BLaER1 (cell line): ENCODE results near the gene UBQLN4.

Experiments used
- H3K27ac ChIP-seq: shearing (Covaris generic); formaldehyde crosslinking; 2 replicates; pipeline ENCODE4 v1.8.1; 2022
- H3K27me3 ChIP-seq: shearing (Covaris generic); formaldehyde crosslinking; 2 replicates; pipeline ENCODE4 v1.8.1; 2022
- H3K36me3 ChIP-seq: shearing (Covaris generic); formaldehyde crosslinking; 2 replicates; pipeline ENCODE4 v1.8.1; 2022
- H3K4me1 ChIP-seq: shearing (Covaris generic); formaldehyde crosslinking; 2 replicates; pipeline ENCODE4 v1.8.1; 2022
- H3K4me2 ChIP-seq: shearing (Covaris generic); formaldehyde crosslinking; 2 replicates; pipeline ENCODE4 v1.8.1; 2022
- H3K4me3 ChIP-seq: shearing (Covaris generic); formaldehyde crosslinking; 2 replicates; pipeline ENCODE4 v1.8.1; 2022
- H3K9ac ChIP-seq: shearing (Covaris generic); formaldehyde crosslinking; 2 replicates; pipeline ENCODE4 v1.8.1; 2022
- H3K9me3 ChIP-seq: shearing (Covaris generic); formaldehyde crosslinking; 2 replicates; pipeline ENCODE4 v1.8.1; 2022
- H4K20me1 ChIP-seq: shearing (Covaris generic); formaldehyde crosslinking; 2 replicates; pipeline ENCODE4 v1.8.1; 2022
- Cebpa-rat ChIP-seq: shearing (Covaris generic); IDR thresholded peaks from 2 replicates; pipeline ENCODE4 v1.8.1; 2022

Gene UBQLN4

GRCh38 chr1:156064615-156065014, 11.0 kb upstream of the UBQLN4 start:
- peaks cover 34% of the 10 kb centered on the region for H3K4me1 ChIP-seq
- peak overlapping the region; percentile 42; the same call in 1 of the 2 replicates for H3K4me2 ChIP-seq
- H3K27ac ChIP-seq, result peak overlapping the region; percentile 5; the same call in 1 of the 2 replicates
- no peak overlapping the region for H3K4me3 ChIP-seq
- H3K9me3 ChIP-seq, result no peaks in the 10 kb centered on the region
- no peaks in the 10 kb centered on the region for H3K36me3 ChIP-seq
- no peak for TF ChIP-seq Cebpa-rat
- H3K9ac ChIP-seq, result no peak overlapping the region; the same call in 1 of the 2 replicates
- no peaks in the 10 kb centered on the region for H4K20me1 ChIP-seq
- no peaks in the 10 kb centered on the region for H3K27me3 ChIP-seq

DNA sequence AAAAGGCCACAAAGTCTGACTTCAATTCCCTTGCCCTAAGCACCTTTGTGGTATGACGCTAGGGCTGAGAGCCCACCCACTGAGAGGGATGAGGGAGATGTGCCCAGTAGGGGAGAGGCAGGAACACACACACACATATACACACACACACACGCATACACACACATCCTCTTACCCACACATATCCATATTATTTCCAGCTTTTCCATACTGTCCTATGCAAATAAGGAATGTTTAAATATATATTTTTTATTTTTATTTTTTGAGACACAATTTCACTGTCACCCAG, 10.3 kb upstream of the UBQLN4 start:
- H3K4me1 ChIP-seq, result peaks cover 34% of the 10 kb centered on the region
- no peak overlapping the region for H3K4me2 ChIP-seq
- no peak overlapping the region for H3K4me3 ChIP-seq
- no peak overlapping the region for H3K27ac ChIP-seq
- H4K20me1 ChIP-seq, result no peaks in the 10 kb centered on the region
- no peak for TF ChIP-seq Cebpa-rat
- H3K9ac ChIP-seq, result no peak overlapping the region
- no peaks in the 10 kb centered on the region for H3K9me3 ChIP-seq
- H3K27me3 ChIP-seq, result no peaks in the 10 kb centered on the region
- 0 out of 2 replicates have a peak, but pooled peaks cover under 1% of the 10 kb centered on the region for H3K36me3 ChIP-seq

GRCh38 chr1:156062189-156062588, 8.6 kb upstream of the UBQLN4 start:
- Histone ChIP-seq H3K36me3 (peaks cover 17% of the 10 kb centered on the region), H3K27me3 (no peaks in the 10 kb centered on the region), H3K9ac (no peak overlapping the region), H3K4me2 (no peak overlapping the region), H3K4me3 (no peak overlapping the region), H4K20me1 (no peaks in the 10 kb centered on the region), H3K4me1 (peaks cover 34% of the 10 kb centered on the region), H3K27ac (no peak overlapping the region), H3K9me3 (no peaks in the 10 kb centered on the region)
- no peak for TF ChIP-seq Cebpa-rat

- Histone ChIP-seq H3K36me3 (peaks cover 17% of the 10 kb centered on the region), H3K27me3 (no peaks in the 10 kb centered on the region), H3K9ac (no peak within 1 kb of the TSS), H3K4me2 (no peak within 1 kb of the TSS), H3K4me1 (peaks cover 31% of the 10 kb centered on the region), H3K27ac (no peak within 1 kb of the TSS), H4K20me1 (no peaks in the 10 kb centered on the region), H3K9me3 (no peaks in the 10 kb centered on the region), H3K4me3 (no peak within 1 kb of the TSS)
- TF ChIP-seq Cebpa-rat, result no peak
Observed at GRCh38 chr1:156060937-156061636, 7.5 kb upstream of the UBQLN4 start, which contains the start of gene RAB25. TSS of gene RAB25 (plus strand) at chr1:156061160. CDS start at chr1:156061401, 241 bp downstream.

- Histone ChIP-seq H3K4me2 (peak overlapping the region; percentile 87), H3K4me1 (peaks cover 34% of the 10 kb centered on the region), H3K36me3 (peaks cover 22% of the 10 kb centered on the region), H3K9me3 (no peaks in the 10 kb centered on the region), H3K27me3 (no peaks in the 10 kb centered on the region), H3K9ac (no peak overlapping the region), H3K27ac (no peak overlapping the region), H4K20me1 (peaks cover 14% of the 10 kb centered on the region; the same call in 1 of the 2 replicates), H3K4me3 (no peak overlapping the region)
- TF ChIP-seq Cebpa-rat, result no peak
Observed at GRCh38 chr1:156056326-156056849, 2.8 kb upstream of the UBQLN4 start.

DNA sequence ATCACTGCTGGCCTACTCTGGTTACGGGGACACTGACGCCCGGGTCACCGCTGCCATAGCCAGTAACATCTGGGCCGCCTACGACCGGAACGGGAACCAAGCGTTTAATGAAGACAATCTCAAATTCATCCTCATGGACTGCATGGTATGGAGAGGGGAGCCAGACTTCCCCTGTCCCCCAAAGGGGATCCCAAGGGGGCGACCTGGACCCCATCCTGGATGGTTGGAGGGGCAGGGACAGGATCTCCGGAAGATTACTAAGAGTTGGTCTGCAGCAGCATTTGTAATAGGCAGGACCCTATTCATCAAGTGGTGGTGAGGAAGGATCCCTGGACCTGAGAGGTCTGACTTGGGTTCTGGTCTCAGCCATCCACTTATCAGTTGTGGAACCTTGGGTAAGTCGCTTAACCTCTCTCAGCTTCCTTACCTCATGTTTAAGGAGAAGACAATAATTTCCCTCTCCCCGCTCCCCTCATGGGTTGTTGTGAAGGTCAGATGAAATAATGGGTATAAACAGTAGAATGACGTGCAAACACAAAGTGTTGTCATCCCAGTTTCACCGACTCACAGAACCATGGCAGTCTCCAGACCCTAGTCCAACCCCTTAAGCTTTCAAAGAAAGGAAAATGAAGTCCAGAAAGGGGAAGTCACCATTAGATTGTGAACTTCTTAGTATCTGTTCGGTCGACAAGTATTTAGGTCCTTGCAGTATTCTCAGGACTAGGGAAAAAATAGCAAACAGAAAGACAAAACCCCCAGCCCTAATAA, 1.9 kb upstream of the UBQLN4 start:
- H3K36me3 ChIP-seq, result peaks cover 31% of the 10 kb centered on the region
- TF ChIP-seq Cebpa-rat, result no peak
- peak overlapping the region; percentile 91 for H3K9ac ChIP-seq
- H3K4me2 ChIP-seq, result peak overlapping the region; percentile 87
- no peaks in the 10 kb centered on the region for H3K9me3 ChIP-seq
- peak overlapping the region; percentile 98 for H3K27ac ChIP-seq
- peak overlapping the region; percentile 91 for H3K4me3 ChIP-seq
- no peaks in the 10 kb centered on the region for H3K27me3 ChIP-seq
- peaks cover 37% of the 10 kb centered on the region for H3K4me1 ChIP-seq
- peaks cover 18% of the 10 kb centered on the region; the same call in 1 of the 2 replicates for H4K20me1 ChIP-seq

DNA sequence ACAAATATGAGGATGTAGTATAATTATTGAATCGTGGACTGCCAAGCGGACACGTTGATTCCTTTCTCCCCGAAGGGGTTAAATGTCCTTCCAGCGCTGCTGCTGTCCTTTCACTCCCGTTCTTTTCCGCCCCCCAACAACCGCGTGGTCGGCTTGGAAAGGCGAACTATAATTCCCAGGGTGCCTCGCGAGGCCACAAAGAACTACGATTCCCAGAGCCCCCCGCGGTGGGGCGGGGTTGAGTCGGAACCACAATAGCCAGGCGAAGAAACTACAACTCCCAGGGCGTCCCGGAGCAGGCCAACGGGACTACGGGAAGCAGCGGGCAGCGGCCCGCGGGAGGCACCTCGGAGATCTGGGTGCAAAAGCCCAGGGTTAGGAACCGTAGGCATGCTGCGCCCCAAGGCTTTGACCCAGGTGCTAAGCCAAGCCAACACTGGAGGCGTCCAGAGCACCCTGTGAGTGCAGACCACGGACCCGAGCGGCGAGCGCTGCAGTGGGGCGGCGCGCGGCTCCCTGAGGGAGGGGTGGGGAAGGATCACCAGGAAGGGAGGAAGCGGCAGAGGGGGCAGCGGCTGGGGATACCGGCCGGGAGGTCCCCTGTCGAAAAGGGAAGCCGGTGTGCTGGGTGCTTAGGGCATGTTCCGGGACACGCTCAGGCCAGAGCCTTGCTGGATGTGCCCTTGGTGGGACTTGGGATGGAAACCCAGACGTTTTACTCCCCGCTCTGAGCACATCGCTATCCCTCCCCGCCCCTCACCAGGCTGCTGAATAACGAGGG, 1.1 kb upstream of the UBQLN4 start, which contains the start of gene LAMTOR2:
LAMTOR2 (plus strand) TSS at position 283 of the 781 bp plus-strand sequence; CDS start at position 391, 108 bp downstream.
- peak within 1 kb of the TSS; percentile 91 for H3K4me3 ChIP-seq
- peaks cover 18% of the 10 kb centered on the region; the same call in 1 of the 2 replicates for H4K20me1 ChIP-seq
- peak within 1 kb of the TSS; percentile 87 for H3K4me2 ChIP-seq
- H3K9ac ChIP-seq, result peak within 1 kb of the TSS; percentile 91
- peak within 1 kb of the TSS; percentile 98 for H3K27ac ChIP-seq
- no peaks in the 10 kb centered on the region for H3K27me3 ChIP-seq
- no peak for TF ChIP-seq Cebpa-rat
- no peaks in the 10 kb centered on the region for H3K9me3 ChIP-seq
- H3K4me1 ChIP-seq, result peaks cover 41% of the 10 kb centered on the region
- H3K36me3 ChIP-seq, result peaks cover 39% of the 10 kb centered on the region

DNA sequence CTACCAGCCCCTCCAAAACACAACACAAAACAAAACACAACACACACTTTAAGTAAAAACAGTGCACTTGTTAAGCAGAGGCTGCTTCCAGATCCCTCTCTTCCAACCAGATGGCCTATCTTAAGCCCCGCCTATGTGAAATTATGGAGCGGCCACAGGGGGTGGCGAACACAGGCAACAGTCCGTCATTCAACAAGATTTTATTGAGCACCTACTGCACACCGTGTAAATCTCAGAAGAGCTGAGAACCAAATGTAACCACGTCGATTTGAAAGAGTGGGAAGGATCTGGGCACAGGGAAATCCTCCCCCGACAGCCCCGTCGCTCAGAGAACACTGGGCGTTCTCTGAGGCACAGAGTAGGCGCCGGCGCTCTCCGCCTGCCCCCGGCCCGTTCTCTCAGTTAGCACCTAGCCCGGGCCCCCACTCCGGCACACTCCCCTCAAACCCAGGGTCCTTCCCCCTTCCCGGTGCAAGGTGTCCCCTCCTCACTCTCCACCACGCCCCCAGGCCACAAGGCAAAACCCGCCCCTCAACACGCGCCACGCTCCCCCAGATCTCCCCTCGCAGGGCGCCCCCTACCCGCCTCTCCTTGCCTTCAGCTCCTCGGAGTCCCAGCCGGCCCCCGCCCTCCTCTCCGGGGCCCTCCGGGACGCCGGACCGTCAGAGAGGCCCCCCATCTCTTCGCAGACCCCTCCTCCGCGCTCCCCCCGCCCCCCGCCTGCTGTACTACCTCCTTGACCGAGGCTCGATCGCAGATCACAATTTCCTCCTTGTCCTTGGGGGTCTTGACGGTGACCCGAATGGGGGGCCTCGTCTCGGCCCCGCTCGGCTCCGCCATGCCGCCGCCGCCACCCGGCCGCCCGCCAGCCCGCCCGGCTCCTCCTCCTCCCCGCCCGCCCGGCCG, 483 bp downstream of the UBQLN4 start:
- peak overlapping the region; percentile 91 for H3K4me3 ChIP-seq
- H3K4me1 ChIP-seq, result peaks cover 41% of the 10 kb centered on the region
- peaks cover 46% of the 10 kb centered on the region for H3K36me3 ChIP-seq
- H3K9me3 ChIP-seq, result no peaks in the 10 kb centered on the region
- H3K27me3 ChIP-seq, result no peaks in the 10 kb centered on the region
- TF ChIP-seq Cebpa-rat, result no peak
- peak overlapping the region; percentile 81 for H3K9ac ChIP-seq
- H4K20me1 ChIP-seq, result peaks cover 18% of the 10 kb centered on the region; the same call in 1 of the 2 replicates
- peak overlapping the region; percentile 73 for H3K27ac ChIP-seq
- H3K4me2 ChIP-seq, result peak overlapping the region; percentile 78
